ENCODE measurements around the gene IRF2BP1.

GRCh38 chr19:45884682-45885555, 1.0 kb downstream of the IRF2BP1 start:
- TF ChIP-seq TAF1 (IDR thresholded peaks at IDR 0.05; ENCODE audit: borderline replicate concordance, insufficient read depth, low read length) (no peak), REST (IDR thresholded peaks at IDR 0.05; ENCODE audit: insufficient read depth in 1 of 2, low read depth in 2 of 2, low read length in 2 of 2) (no peak), POLR2AphosphoS5 (IDR thresholded peaks at IDR 0.05; ENCODE audit: low read depth, low read length) (no peak)
